Activated naive CD4-positive, alpha-beta T cell (primary cell): ENCODE data around the gene RAB5A.
"Not testable (repeated sequence)": the region's sequence is repeated elsewhere in the genome, so short reads cannot be mapped to it uniquely, and the experiment has no call there.

ENCODE experiments used
- DNase-seq, 4 experiments: peaks; one replicate each; lab custom pipeline; 2025; lab: John Stamatoyannopoulos, UW

Gene RAB5A

GRCh38 chr3:20023623-20024405 lies 76.9 kb downstream of the RAB5A start:
- no peak for DNase-seq

GRCh38 chr3:20027136-20027535 lies 80.2 kb downstream of the RAB5A start:
- DNase-seq: no peak

DNA sequence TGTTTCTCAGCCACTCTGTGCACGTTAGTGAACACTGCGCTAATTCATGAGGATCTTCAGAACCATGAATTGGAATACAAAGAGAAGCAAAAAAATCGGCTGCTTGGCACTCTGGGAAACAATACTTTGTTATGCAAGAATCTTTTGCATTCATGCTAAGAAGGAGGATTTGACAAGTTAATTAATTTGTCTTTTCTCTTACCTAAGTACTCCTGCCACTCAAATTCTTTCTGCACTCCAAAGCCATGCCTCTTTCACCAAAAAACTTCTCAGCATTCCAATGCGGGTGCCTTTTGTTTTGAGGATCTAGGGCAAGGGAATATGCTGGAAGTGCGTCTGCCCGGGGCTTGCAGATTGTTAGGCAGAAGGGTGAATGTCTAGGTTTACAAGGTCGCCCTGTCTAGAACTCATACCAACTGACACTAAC lies 82.0 kb downstream of the RAB5A start:
- no peak for DNase-seq

GRCh38 chr3:20031939-20032338 lies 85.0 kb downstream of the RAB5A start:
- not testable (repeated sequence) for DNase-seq
